ENCODE results near the gene SHLD1. TPM values are rescaled to one million over a fixed set of nuclear protein-coding genes. Genes with fewer than 3 reads are reported as not detected.

Gene SHLD1
- total RNA-seq, 1 donor from 2014 or later: 3.5 TPM

DNA sequence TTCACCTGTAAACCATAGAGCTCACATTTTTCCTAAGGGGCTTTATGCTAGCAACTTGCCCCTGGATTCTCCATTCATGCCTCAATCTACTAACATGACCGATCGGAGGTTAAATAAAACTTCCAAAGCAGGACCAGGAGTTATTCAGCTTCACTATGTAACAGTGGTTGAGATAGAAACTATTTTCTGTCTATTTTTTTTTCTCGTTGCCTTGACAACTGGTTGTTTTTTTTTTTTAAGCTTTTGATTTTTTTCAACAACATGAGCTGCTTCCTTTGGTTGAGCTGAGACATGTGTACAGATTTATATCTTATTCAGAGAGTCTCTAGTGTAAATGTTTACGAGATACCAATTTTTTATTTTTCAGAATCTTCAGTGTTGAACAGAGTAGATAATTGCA is 85.7 kb downstream of the SHLD1 start:
- Mint-ChIP-seq H3K36me3 (ENCODE audit: low read depth, unreplicated experiment) (no peaks in the 10 kb centered on the region), H3K4me1 (ENCODE audit: low read depth, unreplicated experiment) (peaks cover 17% of the 10 kb centered on the region), H3K27ac (ENCODE audit: unreplicated experiment) (peak overlapping the region; percentile 88), H3K27me3 (ENCODE audit: low read depth, unreplicated experiment) (no peaks in the 10 kb centered on the region), H3K9me3 (ENCODE audit: unreplicated experiment) (no peaks in the 10 kb centered on the region), H3K4me3 (ENCODE audit: unreplicated experiment) (no peak overlapping the region)
- Histone ChIP-seq H3K36me3 (ENCODE audit: insufficient read depth, low read length) (no peaks in the 10 kb centered on the region), H3K27ac (ENCODE audit: low read depth, low read length) (no peak overlapping the region), H2AFZ (ENCODE audit: low read depth, low read length) (no peak overlapping the region), H4K20me1 (ENCODE audit: insufficient read depth, low read length) (no peaks in the 10 kb centered on the region), H3K9me3 (ENCODE audit: insufficient read depth, low read depth, low read length) (no peaks in the 10 kb centered on the region), H3K79me2 (ENCODE audit: insufficient read depth, low read length) (no peaks in the 10 kb centered on the region), H3K4me3 (ENCODE audit: insufficient read depth, low read depth, low read length) (no peak overlapping the region), H3K9ac (ENCODE audit: low read length) (no peak overlapping the region), H3K4me2 (ENCODE audit: low read length) (peak overlapping the region; percentile 42), H3K4me1 (ENCODE audit: insufficient read depth, low read length) (peaks cover 8% of the 10 kb centered on the region), H3K27me3 (ENCODE audit: insufficient read depth, low read length) (no peaks in the 10 kb centered on the region)
- TF ChIP-seq EZH2 (IDR thresholded peaks at IDR 0.05; ENCODE audit: insufficient read depth, low read length): no peak
- TF ChIP-seq, protein P1, sequence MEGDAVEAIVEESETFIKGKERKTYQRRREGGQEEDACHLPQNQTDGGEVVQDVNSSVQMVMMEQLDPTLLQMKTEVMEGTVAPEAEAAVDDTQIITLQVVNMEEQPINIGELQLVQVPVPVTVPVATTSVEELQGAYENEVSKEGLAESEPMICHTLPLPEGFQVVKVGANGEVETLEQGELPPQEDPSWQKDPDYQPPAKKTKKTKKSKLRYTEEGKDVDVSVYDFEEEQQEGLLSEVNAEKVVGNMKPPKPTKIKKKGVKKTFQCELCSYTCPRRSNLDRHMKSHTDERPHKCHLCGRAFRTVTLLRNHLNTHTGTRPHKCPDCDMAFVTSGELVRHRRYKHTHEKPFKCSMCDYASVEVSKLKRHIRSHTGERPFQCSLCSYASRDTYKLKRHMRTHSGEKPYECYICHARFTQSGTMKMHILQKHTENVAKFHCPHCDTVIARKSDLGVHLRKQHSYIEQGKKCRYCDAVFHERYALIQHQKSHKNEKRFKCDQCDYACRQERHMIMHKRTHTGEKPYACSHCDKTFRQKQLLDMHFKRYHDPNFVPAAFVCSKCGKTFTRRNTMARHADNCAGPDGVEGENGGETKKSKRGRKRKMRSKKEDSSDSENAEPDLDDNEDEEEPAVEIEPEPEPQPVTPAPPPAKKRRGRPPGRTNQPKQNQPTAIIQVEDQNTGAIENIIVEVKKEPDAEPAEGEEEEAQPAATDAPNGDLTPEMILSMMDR (IDR thresholded peaks at IDR 0.05; ENCODE audit: insufficient read depth, low read depth, low read length): no peak
- FAIRE-seq (no peak), DNase-seq (ENCODE audit: low read depth) (peak; percentile 34)

DNA sequence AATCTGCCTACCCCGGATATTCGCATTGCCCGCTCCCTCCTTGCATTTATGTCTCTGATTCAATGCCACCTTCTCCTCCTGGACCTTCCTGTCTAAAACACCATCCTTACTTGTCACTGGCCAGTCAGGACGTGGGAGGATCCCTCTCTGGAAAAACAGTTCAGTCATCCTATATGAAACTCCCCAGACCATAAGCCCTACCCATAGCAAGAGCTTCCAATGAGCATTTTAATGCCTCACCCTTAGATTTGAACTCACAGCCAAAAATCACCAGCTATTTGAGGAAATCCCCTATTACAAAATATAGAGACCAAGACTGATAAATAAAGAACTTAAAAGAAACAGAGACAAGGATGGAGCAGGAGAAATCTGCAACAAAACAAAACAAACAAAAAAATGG is 86.4 kb downstream of the SHLD1 start:
- no peaks in the 10 kb centered on the region for H3K9me3 ChIP-seq (ENCODE audit: insufficient read depth, low read depth, low read length)
- TF ChIP-seq, protein P1 (IDR thresholded peaks at IDR 0.05; ENCODE audit: insufficient read depth, low read depth, low read length): no peak
- TF ChIP-seq EZH2 (IDR thresholded peaks at IDR 0.05; ENCODE audit: insufficient read depth, low read length): no peak
- Mint-ChIP-seq H3K4me3 (ENCODE audit: unreplicated experiment) (peak overlapping the region; percentile 37), H3K9me3 (ENCODE audit: unreplicated experiment) (no peaks in the 10 kb centered on the region), H3K27ac (ENCODE audit: unreplicated experiment) (peak overlapping the region; percentile 88), H3K27me3 (ENCODE audit: low read depth, unreplicated experiment) (no peaks in the 10 kb centered on the region), H3K36me3 (ENCODE audit: low read depth, unreplicated experiment) (no peaks in the 10 kb centered on the region), H3K4me1 (ENCODE audit: low read depth, unreplicated experiment) (peaks cover 17% of the 10 kb centered on the region)
- H3K4me3 ChIP-seq (ENCODE audit: insufficient read depth, low read depth, low read length): no peak overlapping the region
- FAIRE-seq (no peak), DNase-seq (ENCODE audit: low read depth) (no peak)
- no peak overlapping the region for H2AFZ ChIP-seq (ENCODE audit: low read depth, low read length)
- H4K20me1 ChIP-seq (ENCODE audit: insufficient read depth, low read length): no peaks in the 10 kb centered on the region
- no peak overlapping the region for H3K4me2 ChIP-seq (ENCODE audit: low read length)
- H3K36me3 ChIP-seq (ENCODE audit: insufficient read depth, low read length): no peaks in the 10 kb centered on the region
- no peaks in the 10 kb centered on the region for H3K79me2 ChIP-seq (ENCODE audit: insufficient read depth, low read length)
- H3K9ac ChIP-seq (ENCODE audit: low read length): no peak overlapping the region
- H3K4me1 ChIP-seq (ENCODE audit: insufficient read depth, low read length): peaks cover 8% of the 10 kb centered on the region
- H3K27me3 ChIP-seq (ENCODE audit: insufficient read depth, low read length): no peaks in the 10 kb centered on the region
- H3K27ac ChIP-seq (ENCODE audit: low read depth, low read length): no peak overlapping the region

DNA sequence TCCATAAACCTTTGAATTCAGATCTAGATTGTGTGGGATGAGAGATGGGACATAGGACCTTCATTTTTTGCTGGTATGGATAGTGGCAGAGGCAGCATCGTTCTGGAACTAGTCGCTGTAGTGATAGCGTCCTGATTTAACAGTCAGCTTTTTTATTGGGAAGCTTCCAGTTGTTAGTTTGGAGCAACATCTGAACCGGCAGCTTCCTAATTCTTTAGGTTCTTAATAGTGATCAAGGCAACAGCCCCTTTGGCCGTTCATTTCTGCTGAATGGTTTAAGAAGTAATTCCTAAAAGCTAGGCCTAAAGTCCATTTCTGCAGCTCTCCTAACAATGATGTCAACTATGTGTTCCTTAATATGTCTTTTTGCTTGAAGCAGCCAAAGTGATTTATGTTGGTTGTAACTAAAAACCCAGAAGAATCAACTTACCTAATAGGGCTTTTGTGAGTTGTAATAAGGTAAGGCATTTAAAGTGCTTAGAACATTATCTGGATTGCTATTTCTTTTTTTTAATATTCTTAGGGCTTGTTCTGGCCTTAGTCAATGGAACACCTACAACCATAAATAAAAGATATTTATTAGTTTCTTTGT is 90.3 kb downstream of the SHLD1 start:
- peaks cover 12% of the 10 kb centered on the region for H3K4me1 ChIP-seq (ENCODE audit: insufficient read depth, low read length)
- no peaks in the 10 kb centered on the region for H3K9me3 ChIP-seq (ENCODE audit: insufficient read depth, low read depth, low read length)
- no peak overlapping the region for H2AFZ ChIP-seq (ENCODE audit: low read depth, low read length)
- Mint-ChIP-seq H3K4me3 (ENCODE audit: unreplicated experiment) (no peak overlapping the region), H3K27me3 (ENCODE audit: low read depth, unreplicated experiment) (no peaks in the 10 kb centered on the region), H3K27ac (ENCODE audit: unreplicated experiment) (no peak overlapping the region), H3K9me3 (ENCODE audit: unreplicated experiment) (no peaks in the 10 kb centered on the region), H3K36me3 (ENCODE audit: low read depth, unreplicated experiment) (peaks cover 3% of the 10 kb centered on the region), H3K4me1 (ENCODE audit: low read depth, unreplicated experiment) (peaks cover 17% of the 10 kb centered on the region)
- TF ChIP-seq EZH2 (IDR thresholded peaks at IDR 0.05; ENCODE audit: insufficient read depth, low read length): no peak
- TF ChIP-seq, protein P1 (IDR thresholded peaks at IDR 0.05; ENCODE audit: insufficient read depth, low read depth, low read length): no peak
- H3K79me2 ChIP-seq (ENCODE audit: insufficient read depth, low read length): no peaks in the 10 kb centered on the region
- H3K4me2 ChIP-seq (ENCODE audit: low read length): no peak overlapping the region
- no peak for DNase-seq (ENCODE audit: low read depth)
- H3K27ac ChIP-seq (ENCODE audit: low read depth, low read length): no peak overlapping the region
- no peaks in the 10 kb centered on the region for H4K20me1 ChIP-seq (ENCODE audit: insufficient read depth, low read length)
- H3K27me3 ChIP-seq (ENCODE audit: insufficient read depth, low read length): no peaks in the 10 kb centered on the region
- H3K9ac ChIP-seq (ENCODE audit: low read length): no peak overlapping the region
- no peak for FAIRE-seq
- H3K36me3 ChIP-seq (ENCODE audit: insufficient read depth, low read length): no peaks in the 10 kb centered on the region
- no peak overlapping the region for H3K4me3 ChIP-seq (ENCODE audit: insufficient read depth, low read depth, low read length)
